Transverse colon (tissue), 3 donors: ENCODE results near the gene ENTHD1.

Experiments used
- EP300 ChIP-seq: sonication (generic); formaldehyde crosslinking; IDR thresholded peaks from one replicate; pipeline ENCODE4 v1.6.1; 2017; ENCODE audit warnings: antibody characterized with exemption, low read depth
- POLR2A ChIP-seq: fragments of 450-650 bp; IDR thresholded peaks from one replicate; pipeline ENCODE4 v1.6.1; 2016; ENCODE audit warnings: antibody characterized with exemption, mild to moderate bottlenecking, moderate library complexity
- TF ChIP-seq, protein P1 (sequence below), 5 experiments: fragments of 200-600 bp in 3 of 5; fragments of 450-650 bp in 2 of 5; sonication (generic) in 3 of 5; IDR thresholded peaks; 1 replicate in 2 of 5; 2 replicates in 3 of 5; pipeline ENCODE4 v1.5.1; 2016 to 2017; ENCODE audit warnings: antibody characterized with exemption in 5 of 5, inconsistent platforms in 3 of 5, mild to moderate bottlenecking in 2 of 5, moderate library complexity in 1 of 5

GRCh38 chr22:39716534-39716933, 177.0 kb downstream of the ENTHD1 start:
- TF ChIP-seq POLR2A (no peak), EP300 (no peak)
- TF ChIP-seq, protein P1, sequence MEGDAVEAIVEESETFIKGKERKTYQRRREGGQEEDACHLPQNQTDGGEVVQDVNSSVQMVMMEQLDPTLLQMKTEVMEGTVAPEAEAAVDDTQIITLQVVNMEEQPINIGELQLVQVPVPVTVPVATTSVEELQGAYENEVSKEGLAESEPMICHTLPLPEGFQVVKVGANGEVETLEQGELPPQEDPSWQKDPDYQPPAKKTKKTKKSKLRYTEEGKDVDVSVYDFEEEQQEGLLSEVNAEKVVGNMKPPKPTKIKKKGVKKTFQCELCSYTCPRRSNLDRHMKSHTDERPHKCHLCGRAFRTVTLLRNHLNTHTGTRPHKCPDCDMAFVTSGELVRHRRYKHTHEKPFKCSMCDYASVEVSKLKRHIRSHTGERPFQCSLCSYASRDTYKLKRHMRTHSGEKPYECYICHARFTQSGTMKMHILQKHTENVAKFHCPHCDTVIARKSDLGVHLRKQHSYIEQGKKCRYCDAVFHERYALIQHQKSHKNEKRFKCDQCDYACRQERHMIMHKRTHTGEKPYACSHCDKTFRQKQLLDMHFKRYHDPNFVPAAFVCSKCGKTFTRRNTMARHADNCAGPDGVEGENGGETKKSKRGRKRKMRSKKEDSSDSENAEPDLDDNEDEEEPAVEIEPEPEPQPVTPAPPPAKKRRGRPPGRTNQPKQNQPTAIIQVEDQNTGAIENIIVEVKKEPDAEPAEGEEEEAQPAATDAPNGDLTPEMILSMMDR (IDR thresholded peaks at IDR 0.05), result no peak
